A549 (cell line): ENCODE results near the gene PNPLA2. TPM values are rescaled to one million over a fixed set of nuclear protein-coding genes. Genes with fewer than 3 reads are reported as not detected.

Experiments used
- CBX2 ChIP-seq: fragments of 200-600 bp; sonication (generic); IDR thresholded peaks from 2 replicates; pipeline ENCODE4 v1.6.1; 2016; ENCODE audit warnings: low read depth, mild to moderate bottlenecking, borderline replicate concordance
- CHD2 ChIP-seq: fragments of 150-350 bp; IDR thresholded peaks from 2 replicates; pipeline ENCODE4 v1.6.1; 2014; ENCODE audit warnings: low read length; ENCODE audit not compliant: partially characterized antibody
- CHD4 ChIP-seq: fragments of 200-600 bp; sonication (generic); IDR thresholded peaks from 2 replicates; pipeline ENCODE4 v1.6.1; 2016; ENCODE audit warnings: antibody characterized with exemption, mild to moderate bottlenecking, borderline replicate concordance
- E2F6 ChIP-seq: IDR thresholded peaks from 2 replicates; pipeline ENCODE4 v1.6.1; 2012; ENCODE audit warnings: low read depth, borderline replicate concordance
- EHF ChIP-seq: fragments of 250-450 bp; sonication (Bioruptor Pico); IDR thresholded peaks from 2 replicates; pipeline ENCODE4 v1.5.0; 2020; ENCODE audit warnings: mild to moderate bottlenecking
- FOSB ChIP-seq: fragments of 250-450 bp; sonication (Bioruptor Pico); IDR thresholded peaks from 2 replicates; pipeline ENCODE4 v1.5.0; 2020; ENCODE audit warnings: mild to moderate bottlenecking, moderate library complexity
- FOSL2 ChIP-seq, 2 experiments: fragments of 450-650 bp in 1 of 2; fragments of >200 bp in 1 of 2; sonication (Bioruptor Twin) in 1 of 2; formaldehyde crosslinking; IDR thresholded peaks; 2 replicates each; pipeline versions ENCODE4 v1.5.0 to v1.6.1; 2016 to 2020; ENCODE audit warnings: mild to moderate bottlenecking in 1 of 2, moderate library complexity in 1 of 2
- FOXS1 ChIP-seq: fragments of 250-450 bp; sonication (Bioruptor Pico); IDR thresholded peaks from 2 replicates; pipeline ENCODE4 v1.5.0; 2020; ENCODE audit warnings: mild to moderate bottlenecking, moderate library complexity
- GATA3 ChIP-seq: IDR thresholded peaks from 2 replicates; pipeline ENCODE4 v1.6.1; 2012; ENCODE audit warnings: borderline replicate concordance
- HES2 ChIP-seq: fragments of >200 bp; sonication (Bioruptor Twin); formaldehyde crosslinking; IDR thresholded peaks from 2 replicates; pipeline ENCODE4 v1.6.1; 2016
- HEYL ChIP-seq: fragments of 250-450 bp; sonication (Bioruptor Pico); IDR thresholded peaks from 2 replicates; pipeline ENCODE4 v1.8.0; 2021; ENCODE audit warnings: mild to moderate bottlenecking, moderate library complexity
- HMGXB4 ChIP-seq: fragments of 250-450 bp; sonication (Bioruptor Pico); IDR thresholded peaks from 2 replicates; pipeline ENCODE4 v1.5.0; 2021; ENCODE audit warnings: mild to moderate bottlenecking, moderate library complexity, borderline replicate concordance
- HOXB13 ChIP-seq: fragments of 250-450 bp; sonication (Bioruptor Pico); IDR thresholded peaks from 2 replicates; pipeline ENCODE4 v1.5.0; 2020; ENCODE audit warnings: low read depth, mild to moderate bottlenecking, moderate library complexity
- HOXB5 ChIP-seq: fragments of 250-450 bp; sonication (Bioruptor Pico); IDR thresholded peaks from 2 replicates; pipeline ENCODE4 v1.5.0; 2020; ENCODE audit warnings: mild to moderate bottlenecking, moderate library complexity
- JUNB ChIP-seq: fragments of >200 bp; sonication (Bioruptor Twin); formaldehyde crosslinking; IDR thresholded peaks from 2 replicates; pipeline ENCODE4 v1.6.1; 2016
- KDM1A ChIP-seq: fragments of 200-600 bp; sonication (generic); IDR thresholded peaks from 2 replicates; pipeline ENCODE4 v1.6.1; 2016; ENCODE audit warnings: low read depth, mild to moderate bottlenecking
- NPAS2 ChIP-seq: fragments of 250-450 bp; sonication (Bioruptor Pico); IDR thresholded peaks from 2 replicates; pipeline ENCODE4 v1.8.0; 2022; ENCODE audit warnings: mild to moderate bottlenecking, moderate library complexity, borderline replicate concordance
- NR3C1 ChIP-seq: fragments of >200 bp; sonication (Bioruptor Twin); formaldehyde crosslinking; IDR thresholded peaks from 3 replicates; pipeline ENCODE4 v1.6.1; 2017
- PBX3 ChIP-seq: IDR thresholded peaks from 2 replicates; pipeline ENCODE4 v1.6.1; 2012
- POLR2A ChIP-seq: IDR thresholded peaks from 2 replicates; pipeline ENCODE4 v1.6.1; 2012; ENCODE audit warnings: mild to moderate bottlenecking, low read length
- RCOR1 ChIP-seq: fragments of 150-350 bp; IDR thresholded peaks from 2 replicates; pipeline ENCODE4 v1.6.1; 2014; ENCODE audit warnings: antibody characterized with exemption, low read length, low read depth
- RFX5 ChIP-seq: fragments of 450-650 bp; IDR thresholded peaks from 2 replicates; pipeline ENCODE4 v1.7.1; 2014; ENCODE audit warnings: antibody characterized with exemption, mild to moderate bottlenecking, moderate library complexity
- RNF2 ChIP-seq: fragments of 200-600 bp; sonication (generic); IDR thresholded peaks from 2 replicates; pipeline ENCODE4 v1.6.1; 2016; ENCODE audit warnings: low read depth, mild to moderate bottlenecking, antibody characterized with exemption, moderate library complexity, borderline replicate concordance
- SMC3 ChIP-seq: fragments of >200 bp; sonication (Bioruptor Twin); formaldehyde crosslinking; IDR thresholded peaks from 3 replicates; pipeline ENCODE4 v1.6.1; 2018; ENCODE audit warnings: inconsistent platforms
- SREBF2 ChIP-seq: fragments of 450-650 bp; IDR thresholded peaks from 2 replicates; pipeline ENCODE4 v1.6.1; 2014; ENCODE audit warnings: mild to moderate bottlenecking, moderate library complexity
- TFCP2L1 ChIP-seq: fragments of 250-450 bp; sonication (Bioruptor Pico); IDR thresholded peaks from 2 replicates; pipeline ENCODE4 v1.5.0; 2021; ENCODE audit warnings: mild to moderate bottlenecking
- TP53 ChIP-seq: fragments of 250-450 bp; sonication (Bioruptor Pico); IDR thresholded peaks from 2 replicates; pipeline ENCODE4 v1.5.0; 2021; ENCODE audit warnings: mild to moderate bottlenecking, moderate library complexity
- ZC3H11A ChIP-seq: fragments of 450-650 bp; IDR thresholded peaks from 2 replicates; pipeline ENCODE4 v1.6.1; 2014; ENCODE audit warnings: antibody characterized with exemption, mild to moderate bottlenecking
- ZFP36 ChIP-seq: fragments of 450-650 bp; IDR thresholded peaks from 2 replicates; pipeline ENCODE4 v1.6.1; 2014; ENCODE audit warnings: borderline replicate concordance; ENCODE audit not compliant: partially characterized antibody
- ZNF302 ChIP-seq: fragments of 250-450 bp; sonication (Bioruptor Pico); IDR thresholded peaks from 2 replicates; pipeline ENCODE4 v1.9.0; 2021; ENCODE audit warnings: inconsistent platforms, mild to moderate bottlenecking, moderate library complexity
- ZSCAN20 ChIP-seq: fragments of 250-450 bp; sonication (Bioruptor Pico); IDR thresholded peaks from 2 replicates; pipeline ENCODE4 v1.8.0; 2022; ENCODE audit warnings: mild to moderate bottlenecking, moderate library complexity
- polyA plus RNA-seq, 4 experiments: library from polyadenylated mRNA; depleted of rRNA in 3 of 4; stranded (reverse); fragments of >200 nt; fragmentation: RNase III in 1 of 4; extraction: RNeasy Plus Mini Kit Qiagen cat#74134 plus additional on column Dnase treatment in 1 of 4; gene quantifications; 2 replicates in 3 of 4; 3 replicates in 1 of 4; pipeline ENCODE4 v1.2.3, GENCODE V29; 2011 to 2017
- TF ChIP-seq, protein P1 (sequence below): fragments of 200-600 bp; sonication (generic); IDR thresholded peaks from 2 replicates; pipeline ENCODE4 v1.6.1; 2016; ENCODE audit warnings: antibody characterized with exemption, mild to moderate bottlenecking, moderate library complexity
- TF ChIP-seq, protein P2 (sequence below): fragments of 150-350 bp; IDR thresholded peaks from 2 replicates; pipeline ENCODE4 v1.6.1; 2014; ENCODE audit warnings: low read depth, mild to moderate bottlenecking, low read length

Gene PNPLA2
- polyA plus RNA-seq, 2 of the 4 experiments (the other 2 are of a cell fraction), result 13.2 to 25.4 TPM

DNA sequence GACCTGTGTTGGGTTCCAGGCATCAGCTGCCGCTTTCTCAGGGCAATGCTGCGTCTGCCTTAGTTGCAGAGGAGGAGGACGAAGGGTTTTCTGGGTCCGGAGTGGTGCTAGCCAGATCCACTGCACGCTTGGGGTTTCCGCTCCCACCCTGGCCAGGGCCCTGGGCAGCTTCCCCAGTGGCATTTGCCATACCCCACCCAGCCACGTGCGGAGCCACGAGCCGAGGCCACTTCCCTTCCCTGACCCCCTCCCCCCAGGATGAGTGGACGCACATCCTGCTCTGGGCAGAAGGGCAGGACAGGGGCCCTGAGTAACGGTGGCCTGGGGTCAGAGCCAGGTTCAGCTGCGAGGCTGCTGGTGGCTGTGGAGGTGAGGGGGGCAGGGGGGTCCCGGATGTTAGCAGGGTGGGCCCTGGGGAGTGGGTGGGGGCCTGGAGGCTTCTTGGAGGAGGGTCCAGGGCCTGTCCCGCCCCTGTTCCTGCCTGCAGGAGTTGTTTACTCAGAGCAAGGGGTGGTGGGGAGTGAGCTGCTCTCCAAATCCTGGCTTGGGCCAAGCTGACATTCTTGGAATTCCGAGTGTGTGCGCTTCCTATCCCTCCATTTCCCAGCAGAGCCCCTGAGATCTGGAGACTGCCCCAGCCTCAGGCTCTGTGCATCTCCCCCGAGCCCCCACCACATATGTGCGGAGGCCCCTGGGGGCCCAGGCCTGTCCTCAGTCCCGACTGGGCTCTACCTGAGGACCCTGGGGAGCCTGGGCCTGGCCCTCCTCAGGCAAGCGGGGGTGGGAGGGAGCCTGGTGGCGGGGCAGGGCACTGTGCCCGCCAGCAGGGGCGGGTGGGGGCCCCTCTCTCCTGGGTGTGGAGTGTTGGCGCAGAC lies 25.3 kb downstream of the PNPLA2 start (continued):
- TF ChIP-seq, protein P1, sequence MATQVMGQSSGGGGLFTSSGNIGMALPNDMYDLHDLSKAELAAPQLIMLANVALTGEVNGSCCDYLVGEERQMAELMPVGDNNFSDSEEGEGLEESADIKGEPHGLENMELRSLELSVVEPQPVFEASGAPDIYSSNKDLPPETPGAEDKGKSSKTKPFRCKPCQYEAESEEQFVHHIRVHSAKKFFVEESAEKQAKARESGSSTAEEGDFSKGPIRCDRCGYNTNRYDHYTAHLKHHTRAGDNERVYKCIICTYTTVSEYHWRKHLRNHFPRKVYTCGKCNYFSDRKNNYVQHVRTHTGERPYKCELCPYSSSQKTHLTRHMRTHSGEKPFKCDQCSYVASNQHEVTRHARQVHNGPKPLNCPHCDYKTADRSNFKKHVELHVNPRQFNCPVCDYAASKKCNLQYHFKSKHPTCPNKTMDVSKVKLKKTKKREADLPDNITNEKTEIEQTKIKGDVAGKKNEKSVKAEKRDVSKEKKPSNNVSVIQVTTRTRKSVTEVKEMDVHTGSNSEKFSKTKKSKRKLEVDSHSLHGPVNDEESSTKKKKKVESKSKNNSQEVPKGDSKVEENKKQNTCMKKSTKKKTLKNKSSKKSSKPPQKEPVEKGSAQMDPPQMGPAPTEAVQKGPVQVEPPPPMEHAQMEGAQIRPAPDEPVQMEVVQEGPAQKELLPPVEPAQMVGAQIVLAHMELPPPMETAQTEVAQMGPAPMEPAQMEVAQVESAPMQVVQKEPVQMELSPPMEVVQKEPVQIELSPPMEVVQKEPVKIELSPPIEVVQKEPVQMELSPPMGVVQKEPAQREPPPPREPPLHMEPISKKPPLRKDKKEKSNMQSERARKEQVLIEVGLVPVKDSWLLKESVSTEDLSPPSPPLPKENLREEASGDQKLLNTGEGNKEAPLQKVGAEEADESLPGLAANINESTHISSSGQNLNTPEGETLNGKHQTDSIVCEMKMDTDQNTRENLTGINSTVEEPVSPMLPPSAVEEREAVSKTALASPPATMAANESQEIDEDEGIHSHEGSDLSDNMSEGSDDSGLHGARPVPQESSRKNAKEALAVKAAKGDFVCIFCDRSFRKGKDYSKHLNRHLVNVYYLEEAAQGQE, result peak; percentile 74
- no peak for TF ChIP-seq ZC3H11A
- TF ChIP-seq ZFP36, result no peak
- no peak for TF ChIP-seq SREBF2
- peak; percentile 56 for TF ChIP-seq POLR2A
- TF ChIP-seq HOXB13, result no peak
- TF ChIP-seq, protein P2, sequence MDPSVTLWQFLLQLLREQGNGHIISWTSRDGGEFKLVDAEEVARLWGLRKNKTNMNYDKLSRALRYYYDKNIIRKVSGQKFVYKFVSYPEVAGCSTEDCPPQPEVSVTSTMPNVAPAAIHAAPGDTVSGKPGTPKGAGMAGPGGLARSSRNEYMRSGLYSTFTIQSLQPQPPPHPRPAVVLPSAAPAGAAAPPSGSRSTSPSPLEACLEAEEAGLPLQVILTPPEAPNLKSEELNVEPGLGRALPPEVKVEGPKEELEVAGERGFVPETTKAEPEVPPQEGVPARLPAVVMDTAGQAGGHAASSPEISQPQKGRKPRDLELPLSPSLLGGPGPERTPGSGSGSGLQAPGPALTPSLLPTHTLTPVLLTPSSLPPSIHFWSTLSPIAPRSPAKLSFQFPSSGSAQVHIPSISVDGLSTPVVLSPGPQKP, result no peak
- TF ChIP-seq GATA3, result peak; percentile 74
- no peak for TF ChIP-seq CHD4
- TF ChIP-seq RCOR1, result no peak
- TF ChIP-seq HEYL, result no peak
- no peak for TF ChIP-seq SMC3
- no peak for TF ChIP-seq KDM1A
- TF ChIP-seq EHF (CRISPR knock-in tag), result no peak
- no peak for TF ChIP-seq RFX5
- no peak for TF ChIP-seq HMGXB4 (CRISPR knock-in tag)
- TF ChIP-seq CHD2, result no peak
- TF ChIP-seq TFCP2L1 (CRISPR knock-in tag), result no peak
- TF ChIP-seq HES2, result no peak
- TF ChIP-seq NPAS2 (CRISPR knock-in tag), result peak; percentile 95
- peak; percentile 69 for TF ChIP-seq E2F6
- TF ChIP-seq FOSL2 (IDR thresholded peaks at IDR 0.05), result no peak
- peak; percentile 60 for TF ChIP-seq FOSL2 (CRISPR knock-in tag; IDR thresholded peaks at IDR 0.05)
- TF ChIP-seq TP53 (CRISPR knock-in tag), result no peak
- no peak for TF ChIP-seq ZNF302
- TF ChIP-seq RNF2, result no peak
- TF ChIP-seq PBX3, result peak; percentile 72
- no peak for TF ChIP-seq NR3C1
- TF ChIP-seq CBX2, result no peak
- TF ChIP-seq JUNB, result no peak
- no peak for TF ChIP-seq FOXS1 (CRISPR knock-in tag)
- 0 out of 2 replicates have a peak, but pooled peaks have one; percentile 44 for TF ChIP-seq HOXB5 (CRISPR knock-in tag)
- no peak for TF ChIP-seq ZSCAN20 (CRISPR knock-in tag)
- no peak for TF ChIP-seq FOSB (CRISPR knock-in tag)
